HG02623 (cell line): Measurements from ENCODE around the gene PRR16.

Experiments
- ATAC-seq: cut with Tn5 transposase; IDR thresholded peaks from one replicate; pipeline ENCODE4 v1.9.1; 2021; ENCODE audit warnings: moderate library complexity; ENCODE audit not compliant: unreplicated experiment

The PRR16 gene

GRCh38 chr5:120463006-120463680, 957 bp upstream of the PRR16 start:
- no peak for ATAC-seq

- ATAC-seq: no peak
These were observed 731 bp downstream of the PRR16 start for GRCh38 chr5:120464627-120465435.

- no peak for ATAC-seq
These were observed 1.4 kb downstream of the PRR16 start for GRCh38 chr5:120465436-120465961.

GRCh38 chr5:120466341-120467006, 2.4 kb downstream of the PRR16 start:
- no peak for ATAC-seq

GRCh38 chr5:120471971-120472370, 7.9 kb downstream of the PRR16 start:
- no peak for ATAC-seq

GRCh38 chr5:120472911-120473310, 8.8 kb downstream of the PRR16 start:
- ATAC-seq: no peak

GRCh38 chr5:120473332-120473731, 9.2 kb downstream of the PRR16 start:
- no peak for ATAC-seq

- ATAC-seq: no peak
These were observed 12.0 kb downstream of the PRR16 start for GRCh38 chr5:120476063-120476462.

- no peak for ATAC-seq
These were observed 15.0 kb downstream of the PRR16 start for GRCh38 chr5:120479066-120479465.

- ATAC-seq: no peak
These were observed 35.9 kb downstream of the PRR16 start for GRCh38 chr5:120499876-120500563.

- no peak for ATAC-seq
These were observed 38.4 kb downstream of the PRR16 start for GRCh38 chr5:120502531-120502930.

- no peak for ATAC-seq
These were observed 39.2 kb downstream of the PRR16 start for GRCh38 chr5:120503341-120503740.

GRCh38 chr5:120504057-120504456, 40.0 kb downstream of the PRR16 start:
- no peak for ATAC-seq

GRCh38 chr5:120507197-120507596, 43.1 kb downstream of the PRR16 start:
- no peak for ATAC-seq

- no peak for ATAC-seq
These were observed 43.8 kb downstream of the PRR16 start for GRCh38 chr5:120507800-120508463.

- no peak for ATAC-seq
These were observed 45.0 kb downstream of the PRR16 start for GRCh38 chr5:120509053-120509452.

GRCh38 chr5:120510098-120510637, 46.1 kb downstream of the PRR16 start:
- ATAC-seq: no peak

- ATAC-seq: no peak
These were observed 47.0 kb downstream of the PRR16 start for GRCh38 chr5:120510994-120511686.

- ATAC-seq: no peak
These were observed 48.0 kb downstream of the PRR16 start for GRCh38 chr5:120512068-120512467.
